SKM-1 (cell line): ENCODE data around the gene SALL1.

ENCODE experiments used
- DNase-seq: peaks from one replicate; lab custom pipeline; 2025; ENCODE audit not compliant: unreplicated experiment; lab: John Stamatoyannopoulos, UW

Gene SALL1

DNA sequence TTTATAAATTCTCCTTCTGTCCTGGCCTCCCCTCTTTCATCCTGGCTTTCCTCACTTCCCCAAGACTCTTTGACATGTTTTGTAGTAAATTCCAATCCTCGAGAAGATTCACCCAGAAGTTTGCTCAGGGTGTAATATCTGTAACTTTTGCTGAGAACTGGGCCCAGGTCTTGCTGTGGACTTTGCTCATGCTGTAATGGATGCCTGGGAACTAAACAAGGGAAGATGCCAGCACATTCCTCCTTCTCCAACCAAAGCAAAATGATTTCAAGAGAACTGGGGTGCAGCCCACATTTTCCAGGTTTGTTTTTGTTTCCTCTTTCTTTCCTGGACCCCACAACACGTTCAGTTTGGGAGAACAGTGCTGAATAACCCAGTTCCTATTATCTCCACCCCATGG, 6.6 kb upstream of the SALL1 start:
- DNase-seq: no peak

DNA sequence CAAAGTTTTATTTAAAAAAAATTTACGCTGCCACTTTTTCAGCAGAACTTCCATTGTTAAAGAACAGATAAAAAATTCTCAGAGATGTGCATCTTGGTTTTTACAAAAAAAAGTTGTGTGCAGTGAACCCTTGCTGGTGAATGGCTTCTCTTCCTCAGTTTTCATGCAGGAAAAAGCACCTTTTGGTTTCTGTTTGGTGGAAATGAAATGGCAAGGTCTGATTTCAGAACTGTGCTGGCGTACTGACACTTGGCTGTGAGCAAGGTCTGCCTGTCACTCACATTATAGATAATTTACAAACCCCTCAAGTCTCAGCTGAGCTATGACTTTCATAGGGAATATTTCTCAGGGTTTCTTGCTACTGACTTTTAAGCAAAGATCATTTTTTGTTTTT, 5.7 kb upstream of the SALL1 start:
- DNase-seq: no peak

DNA sequence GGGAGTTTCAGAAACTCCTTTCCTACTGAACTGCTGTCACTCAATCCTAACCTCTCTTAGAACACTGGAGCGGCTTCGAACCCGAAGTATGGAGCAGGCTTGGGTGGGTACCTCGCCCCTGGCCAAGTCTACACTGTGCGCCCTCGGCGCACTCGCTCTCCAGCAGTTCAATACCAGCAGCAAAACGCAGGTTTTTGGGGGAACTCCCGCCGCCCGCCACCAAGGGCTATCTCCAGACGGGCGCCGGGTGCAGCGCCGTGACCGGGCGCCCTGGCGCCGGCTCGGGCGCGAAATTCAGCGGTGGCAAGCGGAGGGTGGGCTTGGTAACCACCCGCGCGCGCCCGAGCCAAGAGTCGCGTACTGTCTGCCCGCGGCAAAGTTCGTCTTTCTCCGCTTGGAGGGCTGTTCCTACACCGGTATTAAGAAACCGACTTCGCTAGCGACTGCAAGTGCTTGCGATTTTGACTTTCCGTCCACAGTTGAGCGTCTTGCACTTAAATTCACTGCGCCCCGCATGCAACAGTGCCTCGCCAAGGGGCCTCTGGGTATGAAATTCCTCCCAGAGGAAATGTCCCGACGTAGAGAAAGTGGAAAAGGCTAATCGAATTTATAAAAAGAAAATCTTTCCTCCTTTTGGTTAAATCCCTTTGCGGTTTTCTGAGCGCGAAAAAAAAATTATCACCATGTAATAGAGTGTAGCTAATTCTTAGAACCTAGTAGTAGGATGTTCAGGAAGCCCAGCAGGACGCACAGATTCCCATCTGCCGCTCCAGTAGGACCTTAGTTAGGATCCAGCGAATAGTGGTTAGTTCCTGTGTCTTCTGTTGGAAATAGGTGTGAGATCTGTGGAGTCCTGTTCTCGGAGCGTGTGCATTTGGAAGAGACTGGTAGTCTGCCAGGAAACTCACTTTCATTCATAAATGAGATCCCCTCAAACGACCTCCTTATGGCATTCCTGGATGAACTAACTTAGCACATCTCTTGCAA, 5.0 kb upstream of the SALL1 start:
- no peak for DNase-seq

DNA sequence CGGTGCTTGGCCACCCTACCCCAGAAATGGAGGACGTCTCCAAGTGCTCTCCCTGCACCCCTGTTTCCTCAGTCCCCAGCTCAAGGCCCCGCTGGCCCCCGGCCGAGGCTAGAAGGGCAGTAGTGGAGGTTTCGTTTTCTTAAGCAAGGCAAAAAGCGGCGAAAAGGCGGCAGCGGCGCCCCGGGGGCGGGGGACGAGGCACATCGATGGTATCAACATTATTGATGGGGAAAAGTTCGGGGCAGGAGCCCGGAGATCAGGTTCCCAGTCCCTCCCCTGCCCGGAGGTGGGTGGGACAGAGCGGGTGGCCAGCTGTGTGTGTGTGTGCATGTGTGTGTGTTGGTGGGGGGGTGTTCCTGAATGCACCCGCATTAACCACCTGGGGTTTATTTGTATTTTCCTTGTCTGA, 4.1 kb upstream of the SALL1 start:
- DNase-seq: no peak

DNA sequence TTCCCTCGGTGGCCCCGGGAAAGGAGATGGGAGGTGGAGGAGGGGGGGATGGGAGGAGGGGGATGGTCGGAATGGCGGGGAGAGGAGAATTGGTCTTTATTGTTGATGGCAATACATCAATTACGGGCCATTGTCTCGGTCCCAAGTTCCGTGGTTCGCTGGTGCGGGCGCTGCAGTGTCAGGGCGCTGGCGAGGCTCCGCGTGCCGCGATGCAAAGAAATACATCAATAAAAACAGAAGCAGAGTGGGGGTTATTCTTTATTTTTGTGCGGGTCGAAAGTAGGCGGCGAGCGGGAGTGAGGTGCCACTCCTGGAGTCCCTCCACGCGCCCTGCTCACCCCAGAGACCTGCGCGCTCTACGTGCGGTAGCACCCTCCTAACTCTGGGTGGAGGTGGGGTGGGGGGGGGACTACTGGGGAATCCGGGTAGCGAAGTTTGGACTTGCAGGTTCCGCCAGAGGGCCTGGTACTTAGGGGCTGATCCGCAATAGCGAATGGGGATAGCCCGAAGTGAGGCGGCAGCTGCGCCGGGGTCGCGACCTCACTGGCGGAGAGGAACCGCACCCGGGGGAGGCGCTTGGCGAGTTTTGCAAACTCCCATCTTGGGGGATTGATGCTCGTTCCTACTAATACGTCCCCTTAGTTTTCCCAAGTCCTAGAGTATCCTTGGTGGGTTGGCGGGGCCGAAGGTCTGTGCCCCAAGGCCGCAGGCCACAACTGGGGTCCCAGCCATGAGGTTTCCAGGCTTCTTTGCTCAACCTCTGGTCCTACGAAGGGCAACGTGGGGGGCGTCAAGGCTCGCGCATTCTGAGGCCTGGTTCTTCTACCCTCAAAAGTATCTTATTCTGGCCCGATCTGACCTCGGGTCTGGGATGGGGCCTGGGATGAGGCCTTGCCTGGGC, 3.5 kb upstream of the SALL1 start:
- no peak for DNase-seq

DNA sequence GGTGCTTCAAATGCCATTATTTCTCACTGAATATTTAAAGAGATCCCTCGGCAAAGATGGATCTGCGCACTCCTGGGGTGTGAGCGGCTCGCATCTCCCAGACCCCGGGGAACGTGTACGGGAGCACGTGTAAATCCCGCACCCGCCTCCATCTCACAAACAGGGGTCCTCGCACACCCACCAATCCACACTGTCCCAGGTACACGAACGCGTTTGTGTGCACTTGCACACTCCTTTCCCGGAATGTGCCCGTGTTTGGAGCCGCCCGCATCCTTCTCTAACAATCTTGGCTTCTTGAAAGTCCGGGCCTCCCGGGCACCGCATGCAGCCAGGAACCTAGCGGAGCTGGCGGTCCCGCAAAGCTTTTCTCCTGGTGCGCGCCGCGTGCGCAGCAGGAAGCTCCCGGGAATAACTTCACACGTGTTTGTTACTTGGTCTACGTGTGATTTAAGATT, 2.5 kb upstream of the SALL1 start:
- no peak for DNase-seq

DNA sequence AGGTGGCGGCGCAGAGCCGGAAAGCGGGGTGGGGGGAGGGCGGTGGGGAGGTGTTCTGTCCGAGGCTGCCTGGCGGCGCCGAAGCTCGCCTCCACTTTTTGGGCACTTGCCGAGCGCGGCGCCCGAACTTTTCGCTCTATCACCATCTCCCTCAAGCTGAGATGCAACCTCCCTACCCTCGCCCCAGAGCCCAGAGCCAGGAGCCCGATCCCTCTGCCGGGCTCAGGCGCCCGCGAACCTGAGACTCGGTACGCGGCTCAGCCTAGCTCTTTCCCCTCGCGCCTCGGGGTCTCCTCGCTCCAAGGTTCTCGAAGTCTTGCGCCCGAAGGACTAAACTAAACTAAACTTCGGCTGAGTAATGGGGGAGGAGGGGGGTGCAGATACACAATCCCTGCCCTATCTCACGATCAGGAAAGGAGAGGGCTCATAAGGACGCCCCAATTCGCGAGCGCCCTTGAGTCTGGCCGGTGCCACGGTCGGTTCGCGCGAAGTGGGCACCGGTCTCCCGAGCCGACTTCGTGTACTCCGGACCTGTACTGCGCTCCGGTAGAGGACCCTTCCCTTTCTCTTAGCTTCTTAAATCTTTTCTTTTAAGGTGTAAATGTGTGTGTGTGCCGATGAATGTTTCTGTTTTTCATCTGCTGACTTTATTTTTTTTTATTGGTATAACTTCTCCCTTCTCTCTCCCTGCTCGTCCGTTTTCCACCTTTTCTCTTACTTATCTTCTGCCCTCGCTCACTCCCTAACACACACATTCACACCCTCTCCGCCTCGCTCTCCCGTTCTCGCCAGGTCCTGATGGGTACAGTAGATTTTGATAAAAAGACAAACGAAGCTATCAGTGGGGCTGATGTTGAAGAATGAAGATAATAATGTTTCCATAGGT, 1.9 kb upstream of the SALL1 start:
- no peak for DNase-seq

DNA sequence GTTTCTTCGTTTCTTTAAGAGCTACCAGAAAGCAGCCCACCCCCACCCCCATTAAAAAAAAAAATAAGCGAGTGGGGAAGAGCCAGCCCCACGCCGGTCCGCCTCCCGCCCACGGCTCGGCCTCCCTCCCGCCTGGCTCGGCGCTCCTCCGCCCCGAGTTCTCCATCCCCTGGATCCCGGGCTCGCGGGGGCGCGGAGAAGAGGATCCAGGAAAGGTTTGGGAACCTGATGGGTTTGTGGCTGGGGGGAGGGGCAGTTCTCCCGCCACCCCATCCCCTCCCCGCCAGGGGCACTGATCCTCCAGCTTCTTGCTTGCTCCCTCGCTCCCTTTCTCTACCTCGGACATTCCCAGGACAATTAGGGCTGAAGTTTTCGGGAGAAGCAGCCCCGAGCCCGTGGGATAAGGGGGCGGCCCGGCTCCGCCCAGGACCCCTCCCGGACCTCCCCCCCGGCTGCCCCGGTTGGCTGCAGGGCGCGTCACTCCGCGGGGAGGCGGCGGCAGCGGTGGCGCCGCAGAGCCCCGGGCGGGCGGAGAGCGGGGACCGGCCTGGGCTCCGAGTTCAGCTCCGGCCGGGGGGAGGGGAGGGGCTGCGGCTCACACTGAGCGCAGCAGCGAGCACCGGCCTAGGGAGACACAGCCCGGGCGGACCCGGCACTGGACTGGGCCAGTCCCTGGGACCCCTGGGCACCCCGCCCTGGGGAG, 1.0 kb upstream of the SALL1 start:
- DNase-seq: no peak

DNA sequence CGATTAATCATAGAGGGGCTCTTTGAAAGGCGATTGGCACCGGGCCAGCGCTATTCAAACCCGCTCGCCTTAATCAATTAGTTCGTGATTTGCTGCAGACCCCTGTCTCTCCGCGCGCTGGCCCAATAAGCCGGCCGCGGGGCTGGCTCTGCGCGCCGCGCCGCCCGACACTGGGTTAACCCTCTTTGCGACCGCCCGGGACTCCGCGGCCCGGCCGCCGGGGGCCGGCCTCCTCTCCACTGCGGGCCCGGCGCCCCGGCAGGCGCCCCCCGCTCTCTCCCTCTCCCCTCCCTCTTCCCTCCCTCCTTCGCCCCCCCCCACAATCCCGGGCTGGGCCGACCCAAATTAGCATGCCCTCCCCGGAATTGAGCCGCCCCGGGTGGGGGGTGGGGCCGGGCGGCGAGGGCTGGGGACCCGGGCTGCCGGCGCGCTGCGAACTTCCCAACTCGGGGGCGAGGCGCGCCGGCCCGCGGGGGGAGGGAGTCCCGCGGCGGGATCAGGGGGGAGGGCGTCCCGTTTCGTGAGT, 428 bp upstream of the SALL1 start:
- DNase-seq: no peak

DNA sequence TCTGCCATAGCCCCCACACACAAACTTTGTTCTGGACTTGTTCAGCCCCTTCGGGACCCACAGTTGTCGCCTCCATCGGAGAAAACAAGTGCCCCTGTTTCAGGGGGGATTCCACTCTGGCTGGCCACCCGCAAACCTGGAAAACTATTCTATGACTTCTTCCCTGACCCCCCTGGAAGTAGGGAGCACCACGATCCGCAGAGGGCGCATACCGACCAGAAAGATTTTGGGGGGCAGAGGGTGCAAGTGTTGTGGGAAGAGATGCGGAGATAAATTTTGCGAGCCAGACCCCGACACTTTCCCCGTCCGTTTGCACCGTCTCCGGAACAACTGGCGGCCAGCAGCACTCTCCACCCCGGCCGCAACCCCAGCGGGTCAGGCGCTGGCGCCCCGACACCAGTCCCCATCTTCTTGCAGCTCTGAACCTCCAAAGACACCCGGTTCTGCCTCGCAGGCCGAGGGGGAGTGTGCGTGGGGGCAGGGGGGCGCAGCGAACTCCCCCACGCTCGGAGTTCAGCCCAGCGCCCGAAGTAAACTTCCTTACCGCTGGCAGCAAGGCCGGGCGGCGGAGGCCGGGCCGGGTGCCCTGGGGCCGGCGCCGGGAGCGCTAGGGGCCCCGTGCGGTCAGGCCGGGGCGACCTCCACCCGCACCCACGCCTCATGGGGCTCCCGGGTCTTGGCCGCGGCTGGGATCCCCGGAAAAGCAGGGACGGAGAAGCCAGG, 744 bp downstream of the SALL1 start:
- no peak for DNase-seq

DNA sequence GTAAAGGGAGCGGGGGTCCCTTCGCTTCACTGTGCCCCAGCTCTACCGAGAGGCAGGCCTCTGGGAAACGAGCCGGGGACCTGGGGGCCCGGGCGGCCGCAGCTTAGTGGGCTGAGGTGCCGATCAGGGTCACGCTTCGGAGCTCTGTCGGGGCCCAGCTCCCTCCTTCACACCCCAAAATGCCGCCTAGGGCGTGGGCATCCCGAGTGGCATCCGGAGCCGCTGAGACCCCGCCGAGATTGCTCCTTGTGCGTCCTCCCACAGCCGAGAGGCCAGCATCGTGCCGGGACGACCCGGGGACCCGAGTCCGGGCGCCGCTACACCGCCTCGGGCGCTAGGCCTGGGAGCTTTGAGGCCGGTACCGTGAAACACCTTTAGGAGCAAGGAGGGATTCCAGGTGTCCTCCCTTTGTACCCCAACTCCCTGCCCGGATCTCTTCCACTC, 1.3 kb downstream of the SALL1 start:
- DNase-seq: no peak

DNA sequence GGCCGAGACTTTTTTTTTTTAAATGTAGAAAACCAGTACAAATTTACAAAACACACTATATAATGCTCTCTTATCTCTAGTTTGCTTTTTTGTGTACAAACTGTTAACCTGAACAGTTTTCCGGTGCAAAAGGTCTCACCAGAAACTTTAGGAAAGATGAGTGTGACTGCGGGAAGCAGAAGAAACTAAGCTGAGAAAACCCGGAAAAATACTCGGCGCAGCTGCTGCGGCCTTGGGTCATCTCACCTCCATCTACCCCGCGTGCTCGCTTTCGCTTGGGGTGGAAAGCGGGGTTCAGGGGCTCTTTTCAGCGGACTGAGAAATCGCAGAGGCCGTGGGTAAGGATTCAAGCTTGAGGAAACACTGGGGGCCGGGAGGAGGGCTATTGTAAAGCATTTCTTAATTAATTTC, 1.8 kb downstream of the SALL1 start:
- no peak for DNase-seq

DNA sequence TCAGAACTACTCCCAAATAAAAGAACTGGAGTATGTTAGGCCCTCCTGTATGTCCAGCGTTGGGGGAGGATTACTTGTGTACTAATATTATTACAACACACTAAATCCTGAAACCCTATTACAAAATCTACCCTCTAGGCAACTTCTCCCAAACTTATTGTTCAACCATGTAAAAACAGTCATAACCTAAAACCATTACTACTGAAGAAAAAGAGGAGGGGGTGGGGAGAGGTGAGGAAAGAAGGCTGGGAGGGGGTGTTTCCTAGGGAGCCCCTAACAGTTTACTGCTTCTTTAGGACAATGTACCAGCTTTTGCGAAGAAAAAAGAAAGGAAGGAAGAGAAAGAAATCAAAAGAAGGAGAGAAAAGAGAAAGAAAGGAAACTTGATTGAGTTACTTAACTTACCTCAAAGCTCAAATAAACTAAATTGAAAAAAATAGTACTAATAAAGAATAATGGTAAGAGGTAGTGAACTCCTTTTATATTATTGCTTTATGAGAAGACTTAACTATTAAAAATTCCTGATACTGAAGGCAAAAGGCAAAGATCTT, 2.3 kb downstream of the SALL1 start:
- no peak for DNase-seq

DNA sequence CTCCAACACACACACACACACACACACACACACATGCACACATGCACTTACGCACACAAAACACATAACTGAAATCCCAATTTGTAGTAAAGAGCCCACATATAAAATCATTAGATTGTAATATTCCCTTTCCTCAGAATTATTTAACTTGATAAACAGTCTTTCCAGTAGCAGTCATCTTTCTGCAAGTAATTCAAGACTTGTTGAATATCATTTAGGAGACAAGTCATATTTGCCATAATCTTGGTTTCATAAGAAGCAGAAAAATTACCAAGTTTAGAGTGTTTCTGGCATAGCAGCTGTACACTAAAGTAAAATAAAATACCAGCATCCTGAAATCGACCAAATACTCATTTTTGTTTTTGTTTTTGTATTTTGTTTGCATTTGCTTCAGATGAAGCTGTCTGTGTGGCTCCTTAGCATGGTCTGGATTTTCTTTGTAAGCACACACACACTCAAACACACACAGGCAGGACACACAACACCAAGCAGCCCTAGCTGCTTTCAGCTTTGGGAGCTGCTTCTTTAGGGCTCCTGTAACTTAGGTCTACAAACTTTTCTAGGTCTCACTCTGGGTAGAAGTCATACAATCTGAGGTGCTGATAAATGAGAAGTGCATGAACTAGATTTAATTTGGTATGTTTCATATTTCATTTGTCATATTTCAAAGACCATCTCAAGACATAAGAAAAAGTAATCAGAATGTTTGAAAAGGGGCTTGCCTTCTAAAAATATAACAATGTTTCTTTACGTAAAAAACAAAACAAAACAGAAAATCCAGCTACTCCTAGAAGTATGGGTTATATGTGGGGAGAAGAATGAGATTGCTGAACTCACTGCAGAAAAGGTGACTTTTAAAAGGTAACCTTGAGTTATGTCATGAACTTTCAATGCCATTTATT, 3.0 kb downstream of the SALL1 start:
- DNase-seq: no peak

DNA sequence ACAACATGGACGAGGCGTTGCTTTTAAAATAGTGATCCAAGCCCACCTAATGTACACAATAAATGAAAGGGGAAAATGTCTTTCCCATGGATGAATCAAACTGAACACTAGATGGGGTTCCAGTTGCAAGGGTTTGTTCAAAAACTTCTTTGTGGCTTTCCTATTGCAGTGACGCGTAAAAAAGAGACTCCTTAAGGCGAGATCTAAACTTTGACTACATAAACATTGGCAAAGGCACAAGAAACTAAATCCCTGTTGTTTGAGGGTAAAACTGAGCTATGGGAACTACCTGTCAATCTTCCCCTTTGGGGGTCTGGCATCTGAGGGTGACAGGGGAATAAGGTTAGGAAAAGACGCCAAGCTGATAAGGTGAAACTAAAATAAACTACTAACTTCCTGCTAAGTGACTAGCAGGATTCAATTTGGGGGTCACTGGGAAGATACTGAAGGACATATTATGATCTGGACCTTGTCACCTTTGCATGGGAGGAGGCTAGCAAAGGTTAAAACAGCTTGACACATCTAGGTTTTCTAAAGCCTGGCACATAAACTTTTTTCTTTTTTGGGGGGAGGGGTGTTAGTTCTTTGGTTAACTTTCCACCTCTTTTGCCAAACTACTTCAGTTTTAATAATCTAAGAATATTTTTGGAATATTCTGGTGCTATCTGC, 4.7 kb downstream of the SALL1 start:
- no peak for DNase-seq

DNA sequence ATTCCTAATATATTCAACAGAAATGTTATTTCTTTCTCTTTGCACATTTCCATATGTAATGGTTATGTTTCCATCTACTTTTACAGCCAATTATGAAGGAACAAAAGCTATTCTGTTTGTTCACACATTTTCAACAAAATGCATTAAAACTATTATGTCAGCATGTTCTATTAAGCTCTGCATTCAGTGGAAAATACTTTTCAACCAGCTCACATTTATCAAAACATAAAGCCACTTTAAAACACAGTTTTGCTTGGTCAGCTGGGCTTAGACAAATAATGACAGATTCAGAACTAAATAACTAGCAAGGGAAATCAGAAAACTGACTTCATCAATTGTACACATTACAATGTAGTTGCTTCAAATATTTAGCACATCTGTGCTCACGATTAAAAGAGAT, 6.9 kb downstream of the SALL1 start:
- DNase-seq: no peak

DNA sequence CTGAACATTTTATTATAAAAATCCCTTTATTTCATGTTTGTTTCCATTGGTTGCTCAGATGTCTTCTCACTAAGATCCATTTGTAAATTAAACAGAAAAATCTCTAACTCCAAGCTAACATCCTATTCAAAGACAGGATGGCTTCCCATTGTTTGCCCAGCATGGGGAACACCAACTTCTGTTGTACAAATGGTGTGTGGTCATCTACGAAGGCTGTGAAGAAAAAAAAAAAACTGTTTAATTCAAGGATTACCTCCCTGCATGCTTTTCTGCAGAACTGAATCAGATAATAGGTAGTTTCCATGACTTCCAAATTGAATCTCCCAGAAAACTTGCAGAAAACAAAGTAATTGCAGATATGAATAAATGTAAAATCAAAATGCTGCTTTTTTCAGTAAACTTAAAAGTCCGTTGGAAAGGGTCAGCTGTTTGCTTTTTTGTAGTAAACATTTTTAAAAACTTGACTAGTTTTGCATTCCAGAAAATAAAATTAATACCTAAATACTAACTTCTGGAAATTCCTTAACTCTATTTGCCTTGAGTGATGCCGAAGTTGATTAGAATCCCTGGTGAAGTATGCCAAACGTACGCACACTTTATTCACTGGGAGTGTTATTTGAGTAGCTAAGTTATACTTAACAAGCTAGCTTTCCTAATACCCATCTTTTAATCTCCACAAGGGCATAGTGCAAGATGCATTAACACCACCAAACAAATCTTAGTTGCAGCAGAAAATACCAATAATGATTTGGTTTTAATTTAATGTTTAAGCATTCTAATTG, 7.7 kb downstream of the SALL1 start:
- DNase-seq: no peak
